Fibroblast of lung (primary cell): ENCODE data around the gene ARSK. TPM values are rescaled to one million over a fixed set of nuclear protein-coding genes. Genes with fewer than 3 reads are reported as not detected.

Source experiments
- DNase-seq, 2 donors: peaks; one replicate each; pipeline versions ENCODE4 v3.0.0 to v3.0.0-alpha.2; 2010; ENCODE audit warnings: low read depth in 2 of 2
- H2AFZ ChIP-seq: 2 replicates; pipeline ENCODE4 v1.5.1; 2012; ENCODE audit warnings: low read length, control low read depth, inconsistent platforms
- H3K27ac ChIP-seq: 2 replicates; pipeline ENCODE4 v1.5.1; 2011; ENCODE audit warnings: low read length, control low read depth; ENCODE audit not compliant: insufficient read depth
- H3K27me3 ChIP-seq: 2 replicates; pipeline ENCODE4 v1.5.1; 2011; ENCODE audit warnings: mild to moderate bottlenecking, low read length; ENCODE audit not compliant: control insufficient read depth, insufficient read depth
- H3K36me3 ChIP-seq: 2 replicates; pipeline ENCODE4 v1.5.1; 2011; ENCODE audit warnings: low read length; ENCODE audit not compliant: control insufficient read depth, insufficient read depth
- H3K4me1 ChIP-seq: 2 replicates; pipeline ENCODE4 v1.5.1; 2011; ENCODE audit warnings: low read length; ENCODE audit not compliant: control insufficient read depth, insufficient read depth; ENCODE audit errors: extremely low read depth
- H3K4me2 ChIP-seq: 2 replicates; pipeline ENCODE4 v1.5.1; 2011; ENCODE audit warnings: low read length, control low read depth; ENCODE audit not compliant: insufficient read depth; ENCODE audit errors: extremely low read depth
- H3K4me3 ChIP-seq, 4 experiments: fragments of 200-600 bp in 1 of 4; sonication (generic) in 1 of 4; replicated peaks in 1 of 4; 2 replicates each; pipeline ENCODE4 v1.5.1; 2011 to 2016; ENCODE audit warnings: low read length in 4 of 4, low read depth in 3 of 4, mild to moderate bottlenecking in 3 of 4, control low read depth in 2 of 4, inconsistent platforms in 1 of 4, mixed read lengths in 1 of 4; ENCODE audit not compliant: insufficient read depth in 1 of 4; ENCODE audit errors: control extremely low read depth in 1 of 4
- H3K79me2 ChIP-seq: 2 replicates; pipeline ENCODE4 v1.5.1; 2012; ENCODE audit warnings: mild to moderate bottlenecking, low read length, inconsistent platforms; ENCODE audit not compliant: control insufficient read depth, insufficient read depth
- H3K9ac ChIP-seq: 2 replicates; pipeline ENCODE4 v1.5.1; 2011; ENCODE audit warnings: mild to moderate bottlenecking, low read length, control low read depth; ENCODE audit not compliant: insufficient read depth
- H3K9me3 ChIP-seq: 2 replicates; pipeline ENCODE4 v1.5.1; 2012; ENCODE audit warnings: low read depth, low read length; ENCODE audit not compliant: control insufficient read depth, insufficient read depth
- H4K20me1 ChIP-seq: 2 replicates; pipeline ENCODE4 v1.5.1; 2011; ENCODE audit warnings: low read length; ENCODE audit not compliant: control insufficient read depth, insufficient read depth; ENCODE audit errors: extremely low read depth
- CTCF ChIP-seq, 2 donors: IDR thresholded peaks in 1 of 2; conservative IDR thresholded peaks in 1 of 2; 1 replicate in 1 of 2; 2 replicates in 1 of 2; pipeline ENCODE4 v1.5.1; 2011 to 2012; ENCODE audit warnings: low read length in 2 of 2, control low read depth in 1 of 2, inconsistent platforms in 1 of 2, low read depth in 1 of 2, mild to moderate bottlenecking in 1 of 2
- EZH2 ChIP-seq: IDR thresholded peaks from 2 replicates; pipeline ENCODE4 v1.5.1; 2012; ENCODE audit warnings: low read length, control low read depth, mild to moderate bottlenecking; ENCODE audit errors: missing control alignments
- polyA plus RNA-seq, 2 donors: library from polyadenylated mRNA; depleted of rRNA in 1 of 2; stranded (reverse) in 1 of 2; unstranded in 1 of 2; fragments of >200 nt; gene quantifications; 2 replicates each; pipeline ENCODE4 v1.2.1, GENCODE V29; 2011 to 2012; ENCODE audit warnings: missing spikeins in 1 of 2
- total RNA-seq: library from RNA; depleted of rRNA; stranded (reverse); fragments of >200 nt; gene quantifications from 2 replicates; pipeline ENCODE4 v1.2.1, GENCODE V29; 2014

The ARSK gene
- total and polyA plus RNA-seq, 2 donors (not counting 1 experiment from before 2014, with no cell fraction given), result 19.3 to 37.3 TPM

DNA sequence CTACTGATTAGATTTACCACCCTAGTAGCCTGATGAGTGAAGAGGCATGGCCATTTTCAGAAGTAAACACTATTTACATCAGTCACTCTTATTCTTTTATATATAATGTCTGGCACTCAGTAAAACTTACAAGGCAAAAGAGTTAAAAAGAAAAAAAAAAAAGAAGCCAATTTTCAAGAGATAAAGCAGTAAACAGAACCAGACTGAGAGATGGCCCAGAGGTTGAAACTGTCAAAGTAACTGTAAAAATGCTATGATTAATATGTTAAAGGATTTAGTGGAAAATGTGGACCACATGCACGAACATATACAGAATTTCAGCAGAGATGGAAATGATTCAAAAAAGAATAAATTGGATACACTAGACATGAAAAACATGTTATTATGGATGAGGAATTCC lies 58.6 kb downstream of the ARSK start:
- no peaks in the 10 kb centered on the region for H3K9me3 ChIP-seq
- H3K4me3 ChIP-seq, result no peak overlapping the region
- H3K27me3 ChIP-seq, result no peaks in the 10 kb centered on the region
- H3K4me2 ChIP-seq, result no peak overlapping the region
- DNase-seq, result no peak
- no peak overlapping the region for H2AFZ ChIP-seq
- H3K27ac ChIP-seq, result no peak overlapping the region
- H3K36me3 ChIP-seq, result no peaks in the 10 kb centered on the region
- TF ChIP-seq CTCF (conservative IDR thresholded peaks at IDR 0.05 in 1 of 2, IDR thresholded peaks at IDR 0.05 in 1 of 2; ENCODE audit: low read depth in 1 of 2, low read length in 2 of 2) (no peak), EZH2 (no peak)
- H4K20me1 ChIP-seq, result no peaks in the 10 kb centered on the region
- no peaks in the 10 kb centered on the region for H3K79me2 ChIP-seq
- H3K4me1 ChIP-seq, result no peaks in the 10 kb centered on the region
- H3K9ac ChIP-seq, result no peak overlapping the region

DNA sequence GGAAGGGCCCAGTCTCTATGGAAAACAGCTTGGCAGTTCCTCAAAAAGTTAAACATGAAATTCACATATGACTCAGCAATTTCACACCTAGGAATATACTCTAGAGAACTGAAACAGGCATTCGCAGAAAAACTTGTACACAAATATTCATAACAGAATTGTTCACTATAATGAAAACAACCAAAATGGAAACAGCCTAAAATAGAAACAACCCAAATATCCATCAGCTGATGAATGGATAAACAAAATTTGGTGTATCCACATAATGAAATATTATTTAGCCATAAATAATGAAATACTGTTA lies 60.2 kb downstream of the ARSK start:
- no peaks in the 10 kb centered on the region for H4K20me1 ChIP-seq
- no peaks in the 10 kb centered on the region for H3K36me3 ChIP-seq
- H3K9ac ChIP-seq, result no peak overlapping the region
- H3K27ac ChIP-seq, result no peak overlapping the region
- H2AFZ ChIP-seq, result no peak overlapping the region
- no peaks in the 10 kb centered on the region for H3K4me1 ChIP-seq
- no peak overlapping the region for H3K4me2 ChIP-seq
- DNase-seq, result no peak
- no peaks in the 10 kb centered on the region for H3K9me3 ChIP-seq
- H3K4me3 ChIP-seq, result no peak overlapping the region
- H3K27me3 ChIP-seq, result no peaks in the 10 kb centered on the region
- no peaks in the 10 kb centered on the region for H3K79me2 ChIP-seq
- no peak for TF ChIP-seq EZH2
- no peak for TF ChIP-seq CTCF (conservative IDR thresholded peaks at IDR 0.05 in 1 of 2, IDR thresholded peaks at IDR 0.05 in 1 of 2; ENCODE audit: low read depth in 1 of 2, low read length in 2 of 2)

- Histone ChIP-seq H3K4me2 (no peak overlapping the region), H3K4me3 (no peak overlapping the region), H3K79me2 (no peaks in the 10 kb centered on the region), H3K9me3 (no peaks in the 10 kb centered on the region), H3K27me3 (no peaks in the 10 kb centered on the region), H2AFZ (no peak overlapping the region), H3K4me1 (peaks cover 2% of the 10 kb centered on the region), H3K27ac (no peak overlapping the region), H4K20me1 (no peaks in the 10 kb centered on the region), H3K9ac (no peak overlapping the region), H3K36me3 (no peaks in the 10 kb centered on the region)
- TF ChIP-seq CTCF (conservative IDR thresholded peaks at IDR 0.05 in 1 of 2, IDR thresholded peaks at IDR 0.05 in 1 of 2; ENCODE audit: low read depth in 1 of 2, low read length in 2 of 2) (no peak), EZH2 (no peak)
- DNase-seq, result peak in 1 of 2 donors; percentile 67
These were observed 62.2 kb downstream of the ARSK start for GRCh38 chr5:95617057-95617456.
